A673 (cell line): ENCODE data around the gene FOXJ1. TPM values are rescaled to one million over a fixed set of nuclear protein-coding genes. Genes with fewer than 3 reads are reported as not detected.

ENCODE experiments used
- Bru-seq: library from RNA; stranded (reverse); fragments of 400-500 nt; gene quantifications from one replicate; lab custom pipeline; 2021; lab: Mats Ljungman, UMichigan
- BruChase-seq, 2 experiments: library from RNA; stranded (reverse); fragments of 400-500 nt; gene quantifications; one replicate each; lab custom pipeline; 2021; lab: Mats Ljungman, UMichigan
- BruUV-seq: library from RNA; stranded (reverse); fragments of 400-500 nt; replicated peaks from 2 replicates; lab custom pipeline; 2021; lab: Mats Ljungman, UMichigan
- CTCF ChIA-PET: fragments of 300-600 bp; sonication (Branson Sonifier 250); formaldehyde crosslinking; loops from one replicate; lab custom pipeline; 2022; ENCODE audit warnings: antibody characterized with exemption; lab: Charles Lee
- POLR2A ChIA-PET: fragments of 300-600 bp; sonication (Branson Sonifier 250); formaldehyde crosslinking; loops from one replicate; lab custom pipeline; 2022; ENCODE audit warnings: antibody characterized with exemption; ENCODE audit not compliant: low non-redundant PET; lab: Charles Lee
- DNase-seq: peaks from one replicate; pipeline ENCODE4 v3.0.0-alpha.2; 2015; ENCODE audit warnings: low spot score
- H3K27ac ChIP-seq: fragments of 200-600 bp; sonication (generic); 2 replicates; pipeline ENCODE4 v1.5.1; 2016; ENCODE audit warnings: mixed run types, low read depth, mild to moderate bottlenecking, mixed read lengths, antibody characterized with exemption, low read length; ENCODE audit not compliant: poor library complexity, severe bottlenecking
- H3K27me3 ChIP-seq: fragments of 200-600 bp; sonication (generic); replicated peaks from 2 replicates; pipeline ENCODE4 v1.6.1; 2017; ENCODE audit warnings: mixed run types, low read depth, mild to moderate bottlenecking, mixed read lengths, antibody characterized with exemption, low read length; ENCODE audit not compliant: insufficient read depth, poor library complexity
- H3K36me3 ChIP-seq: fragments of 200-600 bp; sonication (generic); 2 replicates; pipeline ENCODE4 v1.6.1; 2016; ENCODE audit warnings: mixed run types, mild to moderate bottlenecking, mixed read lengths, antibody characterized with exemption, low read length; ENCODE audit not compliant: insufficient read depth, poor library complexity, severe bottlenecking
- H3K4me1 ChIP-seq: fragments of 200-600 bp; sonication (generic); 2 replicates; pipeline ENCODE4 v1.6.1; 2017; ENCODE audit warnings: mixed run types, mild to moderate bottlenecking, mixed read lengths, antibody characterized with exemption, low read length; ENCODE audit not compliant: insufficient read depth, poor library complexity, severe bottlenecking
- H3K4me3 ChIP-seq: fragments of 200-600 bp; sonication (generic); 2 replicates; pipeline ENCODE4 v1.5.1; 2016; ENCODE audit warnings: low read depth, mixed run types, mild to moderate bottlenecking, mixed read lengths, low read length; ENCODE audit not compliant: poor library complexity, severe bottlenecking
- H3K9me3 ChIP-seq: fragments of 200-600 bp; sonication (generic); 2 replicates; pipeline ENCODE4 v1.6.1; 2016; ENCODE audit warnings: mixed run types, low read depth, mild to moderate bottlenecking, mixed read lengths, antibody characterized with exemption, low read length; ENCODE audit not compliant: poor library complexity, severe bottlenecking
- CTCF ChIP-seq: fragments of 300-800, 200-600 bp; sonication (generic); conservative IDR thresholded peaks from 2 replicates; pipeline ENCODE4 v1.5.1; 2017; ENCODE audit warnings: low read depth, mild to moderate bottlenecking, antibody characterized with exemption, low read length, moderate library complexity, mixed read lengths
- EZH2 ChIP-seq: fragments of 200-600 bp; sonication (generic); IDR thresholded peaks from 2 replicates; pipeline ENCODE4 v1.6.1; 2017; ENCODE audit warnings: borderline replicate concordance, low read depth, mild to moderate bottlenecking, mixed read lengths, antibody characterized with exemption, low read length; ENCODE audit not compliant: poor library complexity, severe bottlenecking
- intact Hi-C: fragments of 100-400 bp; cut with micrococcal nuclease; formaldehyde crosslinking; loops from one replicate; pipeline ENCODE4 v1.10.0; 2022; ENCODE audit not compliant: unreplicated experiment
- long read RNA-seq: library from polyadenylated mRNA; stranded (forward); transcript quantifications from one replicate; pipeline ENCODE4 v2.0.0, GENCODE V29; 2022
- total RNA-seq: library from RNA; stranded (reverse); gene quantifications from 2 replicates; pipeline ENCODE4 v1.2.3, GENCODE V29; 2021

FOXJ1 gene
- total RNA-seq (0.17 and 0.20 TPM in 2 replicates), Bru-seq, nascent RNA (not detected), BruChase-seq, experiment 1, labeled RNA remaining after a 2-hour chase (not detected), BruChase-seq, experiment 2, labeled RNA remaining after a 6-hour chase (not detected)
- long read RNA-seq: 0 reads

GRCh38 chr17:76141212-76142038 is at the start of gene FOXJ1:
Gene FOXJ1 (minus strand): TSS chr17:76141245. CDS start chr17:76140395, 850 bp downstream.
- Histone ChIP-seq H3K4me1 (peaks cover 55% of the 10 kb centered on the region), H3K27me3 (no peaks in the 10 kb centered on the region), H3K36me3 (no peaks in the 10 kb centered on the region), H3K9me3 (no peaks in the 10 kb centered on the region), H3K27ac (peak within 1 kb of the TSS; percentile 69), H3K4me3 (peak within 1 kb of the TSS; percentile 38)
- no TSS peak for BruUV-seq
- intact Hi-C loops: no loop called here
- TF ChIP-seq CTCF (no peak), EZH2 (no peak)
- peak; percentile 96 for DNase-seq
- ChIA-PET CTCF (no interaction called here), POLR2A (no interaction called here)

- POLR2A ChIA-PET: interaction anchor here (0.6 kb wide), 1 partner anchor 31 kb away, joined by 3 read pairs; no protein-coding TSS in a partner anchor
- intact Hi-C loops: no loop called here
- no peak for DNase-seq
These were observed 48.7 kb upstream of the FOXJ1 start for GRCh38 chr17:76189741-76190140.

GRCh38 chr17:76189247-76189646 is 48.2 kb upstream of the FOXJ1 start:
- ChIA-PET CTCF (interaction anchor here (0.5 kb wide), 1 partner anchor 168 kb away, joined by 6 read pairs; no protein-coding TSS in a partner anchor), POLR2A (interaction anchor here (0.6 kb wide), 1 partner anchor 31 kb away, joined by 3 read pairs; no protein-coding TSS in a partner anchor)
- DNase-seq: no peak
- no peak for TF ChIP-seq CTCF
- no peak for TF ChIP-seq EZH2
- no peaks in the 10 kb centered on the region for H3K27me3 ChIP-seq
- no peaks in the 10 kb centered on the region for H3K4me1 ChIP-seq
- H3K27ac ChIP-seq: no peak overlapping the region
- H3K36me3 ChIP-seq: no peaks in the 10 kb centered on the region
- no peaks in the 10 kb centered on the region for H3K9me3 ChIP-seq
- no peak overlapping the region for H3K4me3 ChIP-seq
- no TSS peak for BruUV-seq
- intact Hi-C loops: no loop called here

More at GRCh38 chr17:76189741-76190140, 48.7 kb upstream of the FOXJ1 start:
- no peak overlapping the region for H3K4me3 ChIP-seq
- H3K27ac ChIP-seq: no peak overlapping the region
- CTCF ChIA-PET: interaction anchor here (0.5 kb wide), 1 partner anchor 168 kb away, joined by 6 read pairs; no protein-coding TSS in a partner anchor
- no peaks in the 10 kb centered on the region for H3K27me3 ChIP-seq
- TF ChIP-seq EZH2 (no peak), CTCF (no peak)
- BruUV-seq: no TSS peak
- no peaks in the 10 kb centered on the region for H3K9me3 ChIP-seq
- H3K36me3 ChIP-seq: no peaks in the 10 kb centered on the region
- H3K4me1 ChIP-seq: no peaks in the 10 kb centered on the region
